Stimulated activated CD4-positive, alpha-beta T cell treated with anti-CD3 and anti-CD28 coated beads, TNF-alpha, amount 100 ng/mL, for 4 hours (primary cell): ENCODE results near the gene CIDEB.

Source experiments
- DNase-seq, 3 experiments: peaks; one replicate each; pipeline ENCODE4 v3.0.0-alpha.2; 2020; ENCODE audit warnings: low read depth in 3 of 3

The CIDEB gene

GRCh38 chr14:24270537-24271133 lies 37.1 kb downstream of the CIDEB start:
- no peak for DNase-seq

GRCh38 chr14:24269910-24270536 lies 37.8 kb downstream of the CIDEB start:
- DNase-seq = no peak

DNA sequence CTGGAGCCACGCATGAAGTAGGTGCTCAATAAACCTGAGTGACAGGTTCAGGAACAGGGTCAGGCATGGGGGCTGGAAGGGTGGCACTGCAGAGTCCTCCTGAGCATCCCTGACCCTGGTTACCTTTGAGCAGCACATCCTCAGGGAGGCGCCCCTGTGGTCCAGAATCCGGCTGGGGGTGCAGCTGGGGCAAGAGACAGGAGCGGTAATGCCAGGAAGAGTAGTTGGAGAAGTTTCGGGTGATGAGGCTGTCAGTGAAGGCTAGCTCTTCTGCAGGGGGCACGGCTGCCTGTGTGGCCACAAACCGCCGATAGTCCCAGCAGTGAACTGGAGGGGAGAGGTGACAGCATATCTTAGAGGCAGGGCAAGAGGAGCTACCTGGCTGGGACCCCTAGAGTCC lies 38.4 kb downstream of the CIDEB start:
- DNase-seq = no peak

DNA sequence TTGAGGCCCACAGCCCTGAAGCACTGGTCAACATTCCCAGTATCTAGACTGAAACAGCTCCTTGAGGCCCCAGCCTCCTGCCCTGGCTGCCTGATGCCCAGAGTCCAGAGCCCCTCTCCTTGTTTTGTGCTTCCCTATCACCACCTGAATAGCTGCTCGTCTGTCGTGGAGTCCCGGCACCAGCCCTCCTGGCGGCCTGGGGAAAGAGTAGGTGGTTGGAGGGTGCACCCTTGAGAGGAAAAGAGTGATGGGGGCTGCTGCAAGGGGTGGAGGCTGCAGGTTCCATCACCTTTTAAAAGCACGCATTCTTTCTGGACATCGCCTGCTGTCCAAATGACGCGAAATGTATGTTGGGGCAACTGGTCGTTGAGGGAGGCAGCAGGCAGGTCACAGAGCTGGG lies 39.6 kb downstream of the CIDEB start:
- no peak for DNase-seq

DNA sequence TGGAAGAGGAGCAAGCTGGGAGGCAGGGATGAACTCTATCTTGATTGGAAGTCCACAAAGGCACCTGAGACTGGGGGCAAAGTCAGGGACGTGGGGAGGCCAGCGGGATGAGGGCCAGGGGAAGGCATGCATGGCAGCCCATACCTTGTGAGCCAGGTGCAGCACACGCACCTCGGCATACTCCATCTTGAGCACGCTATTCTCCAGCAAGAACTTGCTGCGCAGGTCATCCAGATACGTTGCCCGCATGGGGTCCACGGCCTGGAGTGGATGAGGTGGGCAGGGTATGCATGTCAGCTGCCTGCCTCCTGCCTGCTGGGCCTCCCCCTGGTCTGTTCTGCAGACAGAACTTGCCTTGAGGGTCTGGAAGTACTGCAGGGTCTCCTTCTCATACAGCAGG lies 40.3 kb downstream of the CIDEB start:
- DNase-seq = no peak

DNA sequence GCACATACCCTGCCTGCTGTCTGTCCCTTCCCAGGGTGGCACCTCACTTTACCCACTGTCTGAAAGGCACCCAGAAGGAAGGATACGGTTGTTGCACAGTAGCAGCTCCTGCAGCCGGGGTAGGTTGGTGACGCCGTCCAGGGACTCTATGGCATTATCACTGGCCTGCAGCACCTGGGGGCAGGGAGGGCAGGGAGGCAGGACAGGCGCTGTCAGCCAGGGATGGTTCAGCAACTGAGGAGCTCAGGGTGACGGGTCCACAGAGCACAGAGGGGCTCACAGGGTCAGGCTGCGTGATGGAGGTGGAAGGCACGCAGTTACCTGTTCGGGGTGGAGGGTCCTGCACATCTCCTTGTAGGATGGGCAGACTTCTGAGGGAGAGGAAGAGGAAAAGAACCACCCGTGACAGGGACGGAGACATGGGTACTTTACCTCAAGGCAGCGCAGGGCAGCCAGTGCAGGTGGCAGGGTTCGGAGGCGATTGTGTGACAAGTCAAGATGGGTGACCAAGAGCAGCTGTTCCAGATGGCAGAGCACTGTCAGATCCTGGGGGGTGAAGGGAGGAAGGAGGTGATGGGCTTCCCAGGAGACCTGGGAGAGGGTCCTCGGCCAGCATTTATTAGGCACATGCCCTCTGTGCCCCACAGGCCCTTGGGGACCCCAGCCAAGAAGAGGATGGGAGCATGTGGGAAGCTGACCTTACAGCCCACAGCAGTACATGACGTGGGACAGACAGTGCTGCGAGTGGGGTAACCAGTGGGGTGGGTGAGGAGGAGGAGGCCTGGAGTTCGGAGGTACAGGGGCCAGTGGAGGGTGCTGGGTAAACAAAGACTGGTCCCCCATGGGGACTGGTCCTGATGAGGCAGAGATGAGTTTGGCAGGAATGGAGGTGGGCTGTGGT lies 41.2 kb downstream of the CIDEB start:
- no peak for DNase-seq

DNA sequence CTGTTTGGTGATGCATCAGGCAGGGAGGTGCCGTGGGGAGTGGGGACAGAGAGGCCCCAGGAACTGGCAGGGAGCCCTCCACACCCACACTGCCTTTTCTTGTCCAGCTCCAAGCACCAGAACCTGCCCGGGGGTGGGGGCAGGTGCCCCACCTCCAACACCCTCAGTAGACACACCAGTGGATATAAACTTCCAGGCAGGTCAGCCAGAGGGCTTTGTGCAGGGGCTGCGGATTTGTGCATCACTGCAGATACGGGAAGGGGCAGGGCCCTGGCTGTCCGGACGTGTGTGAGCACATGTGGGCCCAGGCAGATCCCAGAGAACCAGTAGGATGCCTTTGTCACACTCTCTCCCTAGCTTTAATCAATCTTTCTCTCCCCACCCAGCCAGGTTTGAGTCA lies 43.5 kb downstream of the CIDEB start:
- no peak for DNase-seq

GRCh38 chr14:24263848-24264247 lies 43.9 kb downstream of the CIDEB start:
- DNase-seq = no peak

GRCh38 chr14:24262821-24263733 lies 44.7 kb downstream of the CIDEB start, which contains the start of gene TGM1:
Gene TGM1, minus strand, starts transcription at chr14:24263177. Its CDS starts 825 bp downstream, at chr14:24262352.
- no peak for DNase-seq

GRCh38 chr14:24261969-24262327 lies 45.8 kb downstream of the CIDEB start:
- no peak for DNase-seq

GRCh38 chr14:24261256-24261968 lies 46.4 kb downstream of the CIDEB start:
- no peak for DNase-seq

DNA sequence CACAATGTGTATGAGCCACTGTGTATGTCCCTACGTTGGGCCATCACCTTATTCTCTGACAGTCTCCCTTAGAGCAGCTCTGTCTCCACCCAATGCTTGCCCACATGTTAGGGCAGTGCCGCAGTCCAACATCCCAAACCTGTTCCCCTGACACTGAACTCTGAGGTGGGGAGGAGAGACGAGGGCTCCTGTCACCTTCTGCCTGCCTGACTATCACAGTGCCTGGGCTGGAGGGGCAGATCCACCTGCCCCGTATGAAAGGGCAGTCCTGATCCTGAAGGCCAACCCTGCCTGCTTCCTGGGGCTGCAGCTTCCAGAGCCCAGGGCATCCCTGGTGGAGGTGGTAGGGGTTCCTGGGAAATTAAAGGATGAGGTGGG lies 47.0 kb downstream of the CIDEB start:
- no peak for DNase-seq

DNA sequence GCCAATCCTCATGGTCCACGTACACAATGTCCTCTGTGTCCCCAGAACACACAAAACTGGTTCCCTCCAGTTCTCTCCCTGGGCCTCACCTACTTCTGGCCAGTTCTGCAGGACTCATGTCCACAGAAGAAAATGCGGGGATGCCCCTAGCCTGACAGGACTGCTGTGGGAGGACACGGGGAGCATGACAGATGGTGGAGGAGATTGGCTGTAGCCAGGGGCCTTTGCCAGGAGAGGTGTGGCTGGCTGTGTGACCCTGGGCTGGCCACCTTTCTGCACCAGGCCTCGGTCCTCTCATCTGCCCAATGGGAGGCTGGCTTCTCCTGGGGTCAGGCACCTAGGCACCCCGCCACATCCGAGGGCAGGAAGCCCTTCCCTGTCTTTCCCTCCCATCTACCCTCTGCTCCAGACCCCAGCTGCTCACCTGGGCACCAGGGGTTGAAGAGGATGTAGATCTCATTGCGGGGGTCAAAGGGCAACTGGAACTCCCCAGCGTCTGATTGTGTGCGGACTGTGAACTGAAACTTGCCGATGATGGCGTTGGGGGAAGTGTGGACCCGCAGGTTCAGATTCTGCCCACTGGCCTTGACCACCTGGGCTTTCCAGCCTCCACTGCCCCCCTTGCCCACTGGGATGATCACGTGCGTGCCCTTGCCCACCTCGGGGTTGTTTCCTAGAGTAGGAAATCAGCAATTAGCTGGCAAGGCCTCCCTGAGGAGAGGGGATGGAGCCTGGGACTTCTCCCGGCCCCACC lies 47.6 kb downstream of the CIDEB start:
- DNase-seq = no peak

- no peak for DNase-seq
These were observed 48.3 kb downstream of the CIDEB start for GRCh38 chr14:24259282-24260025.

DNA sequence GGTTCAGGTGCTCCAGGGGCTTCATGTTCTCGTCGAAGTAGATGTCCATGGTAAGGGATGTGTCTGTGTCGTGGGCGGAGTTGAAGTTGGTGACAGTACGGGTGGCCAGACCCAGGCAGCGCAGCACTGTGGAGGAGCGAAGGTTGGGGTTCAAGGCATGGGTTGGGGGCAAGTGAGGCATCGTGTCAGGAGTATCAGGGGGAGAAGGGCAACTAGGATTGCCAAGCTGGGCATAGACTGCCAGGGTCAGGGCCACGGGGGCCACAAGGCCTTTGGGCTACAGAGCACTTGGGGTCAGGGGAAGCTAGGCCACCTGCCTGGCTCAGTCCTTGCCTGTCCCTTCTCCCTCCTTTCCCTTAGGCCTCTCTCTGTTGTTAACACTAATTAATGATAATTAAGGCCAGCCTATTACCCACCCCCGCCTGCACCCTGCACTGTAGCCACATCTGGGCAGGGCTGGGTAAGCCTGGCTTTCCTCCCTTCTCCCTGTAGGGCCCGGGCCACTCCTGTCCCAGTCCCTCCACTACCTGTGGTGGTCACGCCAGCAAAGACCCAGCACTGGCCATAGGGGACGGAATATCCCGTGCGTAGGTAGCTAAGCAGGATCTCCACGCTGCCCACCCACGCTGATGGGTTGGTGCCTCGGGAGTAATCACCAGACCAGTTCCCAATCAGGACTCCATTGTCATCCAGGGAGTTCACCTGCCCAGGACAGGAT lies 49.1 kb downstream of the CIDEB start:
- no peak for DNase-seq

GRCh38 chr14:24258119-24258518 lies 49.7 kb downstream of the CIDEB start:
- DNase-seq = no peak

- no peak for DNase-seq
These were observed 50.8 kb downstream of the CIDEB start for GRCh38 chr14:24256960-24257359.

- no peak for DNase-seq
These were observed 51.7 kb downstream of the CIDEB start for GRCh38 chr14:24255931-24256711.
